Measurements from ENCODE around the gene NBAS. TPM values are rescaled to one million over a fixed set of nuclear protein-coding genes. Genes with fewer than 3 reads are reported as not detected.

Gene NBAS
- polyA plus RNA-seq, 1 of the 3 experiments (the other 2 are of a cell fraction) = 12.0 TPM

DNA sequence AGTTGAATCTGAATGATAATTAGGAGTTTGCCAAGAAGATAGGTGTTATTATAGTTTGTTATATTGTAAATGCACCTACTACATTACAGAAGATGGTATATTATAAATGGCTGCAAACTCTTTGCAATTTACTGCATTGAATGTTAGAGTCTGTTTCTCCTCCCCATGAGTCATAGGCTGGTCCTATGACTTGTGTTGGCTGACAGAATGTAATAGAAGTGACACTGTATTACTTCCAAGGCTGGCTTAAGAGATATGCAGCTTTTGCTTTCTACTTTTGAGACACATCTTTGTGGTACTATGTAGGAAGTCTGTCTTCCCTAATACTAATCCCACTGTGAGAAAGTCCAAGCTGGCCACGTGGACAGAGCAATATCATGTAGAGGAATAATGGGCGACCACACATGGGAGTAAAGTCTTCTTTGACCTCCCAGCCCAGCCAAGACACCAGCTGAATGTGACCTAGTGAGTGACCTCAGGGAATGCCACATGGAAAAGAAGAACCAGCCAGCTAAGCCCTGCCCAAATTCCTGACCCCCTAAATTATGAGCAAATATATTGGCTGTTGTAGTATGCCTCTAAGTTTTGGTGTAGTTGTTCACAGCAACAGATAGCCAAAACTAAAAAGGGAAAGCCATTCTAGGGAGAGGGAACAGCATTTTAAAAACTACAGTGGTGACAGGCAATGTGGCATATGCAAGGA, 23.8 kb upstream of the NBAS start:
- POLR2A ChIA-PET = interaction anchor here (0.5 kb wide), 1 partner anchor 333 kb away, joined by 3 read pairs; no protein-coding TSS in a partner anchor
- no peaks in the 10 kb centered on the region for H3K36me3 ChIP-seq (replicated peaks in 1 of 2; ENCODE audit: control insufficient read depth in 1 of 2, insufficient read depth in 2 of 2, low read length in 1 of 2)
- no peak overlapping the region for H2AFZ ChIP-seq (ENCODE audit: low read depth)
- H3K9me3 ChIP-seq = no peaks in the 10 kb centered on the region
- DNase-seq = no peak
- H3K79me2 ChIP-seq (ENCODE audit: insufficient read depth) = no peaks in the 10 kb centered on the region
- no peak overlapping the region for H3K4me3 ChIP-seq (ENCODE audit: low read depth in 2 of 2, low read length in 1 of 2)
- H3K9me2 ChIP-seq = no peaks in the 10 kb centered on the region
- no peaks in the 10 kb centered on the region for H4K20me1 ChIP-seq (ENCODE audit: insufficient read depth)
- H3K4me1 ChIP-seq (ENCODE audit: control insufficient read depth in 1 of 2, insufficient read depth in 2 of 2, low read depth in 1 of 2, low read length in 1 of 2) = no peaks in the 10 kb centered on the region
- no peak overlapping the region for H3K4me2 ChIP-seq
- H3K27ac ChIP-seq (ENCODE audit: low read depth in 2 of 2, low read length in 1 of 2) = no peak overlapping the region
- CTCF ChIA-PET = interaction anchor here (0.8 to 9.4 kb wide), 4 partner anchors 10 to 903 kb away, joined by 3 to 98 read pairs (median 6); no protein-coding TSS in a partner anchor
- WGBS (ENCODE audit: low lambda C conversion rate) = 49% methylated on average over 2 of the region's 2 CpGs
- H3K27me3 ChIP-seq (ENCODE audit: insufficient read depth) = no peaks in the 10 kb centered on the region
- TF ChIP-seq RCOR1 (IDR thresholded peaks at IDR 0.05; ENCODE audit: low read length) (no peak), IRF3 (IDR thresholded peaks at IDR 0.05; ENCODE audit: low read depth, low read length) (no peak), CHD2 (IDR thresholded peaks at IDR 0.05; ENCODE audit: low read length, partially characterized antibody) (no peak), REST (IDR thresholded peaks at IDR 0.05; ENCODE audit: low read depth, low read length) (no peak), RFX5 (IDR thresholded peaks at IDR 0.05; ENCODE audit: low read length) (no peak), EZH2phosphoT487 (IDR thresholded peaks at IDR 0.05; ENCODE audit: borderline replicate concordance, low read depth) (no peak), FOXJ3 (CRISPR knock-in tag; IDR thresholded peaks at IDR 0.05) (no peak), POLR2AphosphoS5 (IDR thresholded peaks at IDR 0.05; ENCODE audit: low read depth, low read length) (no peak), MEF2A (IDR thresholded peaks at IDR 0.05; ENCODE audit: borderline replicate concordance, low read depth) (no peak), TCF12 (IDR thresholded peaks at IDR 0.05) (no peak), TEAD4 (IDR thresholded peaks at IDR 0.05; ENCODE audit: borderline replicate concordance, insufficient read depth) (no peak), GATA2 (CRISPR knock-in tag; IDR thresholded peaks at IDR 0.05) (no peak), FOXM1 (IDR thresholded peaks at IDR 0.05; ENCODE audit: low read depth) (no peak), JUND (IDR thresholded peaks at IDR 0.05) (no peak)
- TF ChIP-seq, protein P1, sequence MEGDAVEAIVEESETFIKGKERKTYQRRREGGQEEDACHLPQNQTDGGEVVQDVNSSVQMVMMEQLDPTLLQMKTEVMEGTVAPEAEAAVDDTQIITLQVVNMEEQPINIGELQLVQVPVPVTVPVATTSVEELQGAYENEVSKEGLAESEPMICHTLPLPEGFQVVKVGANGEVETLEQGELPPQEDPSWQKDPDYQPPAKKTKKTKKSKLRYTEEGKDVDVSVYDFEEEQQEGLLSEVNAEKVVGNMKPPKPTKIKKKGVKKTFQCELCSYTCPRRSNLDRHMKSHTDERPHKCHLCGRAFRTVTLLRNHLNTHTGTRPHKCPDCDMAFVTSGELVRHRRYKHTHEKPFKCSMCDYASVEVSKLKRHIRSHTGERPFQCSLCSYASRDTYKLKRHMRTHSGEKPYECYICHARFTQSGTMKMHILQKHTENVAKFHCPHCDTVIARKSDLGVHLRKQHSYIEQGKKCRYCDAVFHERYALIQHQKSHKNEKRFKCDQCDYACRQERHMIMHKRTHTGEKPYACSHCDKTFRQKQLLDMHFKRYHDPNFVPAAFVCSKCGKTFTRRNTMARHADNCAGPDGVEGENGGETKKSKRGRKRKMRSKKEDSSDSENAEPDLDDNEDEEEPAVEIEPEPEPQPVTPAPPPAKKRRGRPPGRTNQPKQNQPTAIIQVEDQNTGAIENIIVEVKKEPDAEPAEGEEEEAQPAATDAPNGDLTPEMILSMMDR (IDR thresholded peaks at IDR 0.05) = no peak
- TF ChIP-seq, protein P2, sequence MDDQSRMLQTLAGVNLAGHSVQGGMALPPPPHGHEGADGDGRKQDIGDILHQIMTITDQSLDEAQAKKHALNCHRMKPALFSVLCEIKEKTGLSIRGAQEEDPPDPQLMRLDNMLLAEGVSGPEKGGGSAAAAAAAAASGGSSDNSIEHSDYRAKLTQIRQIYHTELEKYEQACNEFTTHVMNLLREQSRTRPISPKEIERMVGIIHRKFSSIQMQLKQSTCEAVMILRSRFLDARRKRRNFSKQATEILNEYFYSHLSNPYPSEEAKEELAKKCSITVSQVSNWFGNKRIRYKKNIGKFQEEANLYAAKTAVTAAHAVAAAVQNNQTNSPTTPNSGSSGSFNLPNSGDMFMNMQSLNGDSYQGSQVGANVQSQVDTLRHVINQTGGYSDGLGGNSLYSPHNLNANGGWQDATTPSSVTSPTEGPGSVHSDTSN (IDR thresholded peaks at IDR 0.05) = no peak
- no peaks in the 10 kb centered on the region for H3F3A ChIP-seq (replicated peaks; ENCODE audit: insufficient read depth)
- H3K9ac ChIP-seq = no peak overlapping the region

All from SK-N-SH (cell line).